Measurements from ENCODE around the gene KANSL1. TPM values are rescaled to one million over a fixed set of nuclear protein-coding genes. Genes with fewer than 3 reads are reported as not detected.

KANSL1 gene
- total RNA-seq, 2 experiments from 2014 or later = 54.4 to 55.3 TPM

DNA sequence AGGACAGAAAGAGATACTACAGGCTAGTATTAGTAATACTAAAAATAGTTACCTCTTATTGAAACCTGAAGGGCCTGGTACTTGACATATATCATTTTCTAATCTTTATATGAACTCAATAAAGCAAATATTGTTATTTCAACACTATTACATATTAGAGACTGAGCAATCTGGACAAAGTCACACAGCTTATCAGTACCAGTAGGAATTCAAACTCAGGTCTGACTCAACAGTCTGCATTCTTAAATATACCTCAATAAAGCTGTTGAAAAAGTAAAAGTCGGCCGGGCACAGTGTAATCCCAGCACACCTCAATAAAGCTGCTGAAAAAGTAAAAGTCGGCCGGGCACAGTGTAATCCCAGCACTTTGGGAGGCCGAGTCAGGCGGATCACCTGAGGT is 67.4 kb downstream of the KANSL1 start:
- no peaks in the 10 kb centered on the region for H3K27me3 Mint-ChIP-seq
- no peak overlapping the region for H3K4me3 Mint-ChIP-seq
- ChIA-PET CTCF (interaction anchor here (1.3 to 1.6 kb wide), 3 partner anchors 17 to 87 kb away, joined by 4 to 6 read pairs (median 4); no protein-coding TSS in a partner anchor), POLR2A (interaction anchor here (1.2 kb wide), 1 partner anchor 55 kb away, joined by 3 read pairs; no protein-coding TSS in a partner anchor)
- intact Hi-C loops (cut with micrococcal nuclease) = no loop called here
- no peaks in the 10 kb centered on the region for H3K9me3 Mint-ChIP-seq
- H3K4me1 Mint-ChIP-seq (ENCODE audit: low read depth) = peaks cover 82% of the 10 kb centered on the region
- ATAC-seq = no peak
- H3K36me3 Mint-ChIP-seq (ENCODE audit: low read depth) = peaks cover 31% of the 10 kb centered on the region
- TF ChIP-seq, protein P1, sequence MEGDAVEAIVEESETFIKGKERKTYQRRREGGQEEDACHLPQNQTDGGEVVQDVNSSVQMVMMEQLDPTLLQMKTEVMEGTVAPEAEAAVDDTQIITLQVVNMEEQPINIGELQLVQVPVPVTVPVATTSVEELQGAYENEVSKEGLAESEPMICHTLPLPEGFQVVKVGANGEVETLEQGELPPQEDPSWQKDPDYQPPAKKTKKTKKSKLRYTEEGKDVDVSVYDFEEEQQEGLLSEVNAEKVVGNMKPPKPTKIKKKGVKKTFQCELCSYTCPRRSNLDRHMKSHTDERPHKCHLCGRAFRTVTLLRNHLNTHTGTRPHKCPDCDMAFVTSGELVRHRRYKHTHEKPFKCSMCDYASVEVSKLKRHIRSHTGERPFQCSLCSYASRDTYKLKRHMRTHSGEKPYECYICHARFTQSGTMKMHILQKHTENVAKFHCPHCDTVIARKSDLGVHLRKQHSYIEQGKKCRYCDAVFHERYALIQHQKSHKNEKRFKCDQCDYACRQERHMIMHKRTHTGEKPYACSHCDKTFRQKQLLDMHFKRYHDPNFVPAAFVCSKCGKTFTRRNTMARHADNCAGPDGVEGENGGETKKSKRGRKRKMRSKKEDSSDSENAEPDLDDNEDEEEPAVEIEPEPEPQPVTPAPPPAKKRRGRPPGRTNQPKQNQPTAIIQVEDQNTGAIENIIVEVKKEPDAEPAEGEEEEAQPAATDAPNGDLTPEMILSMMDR (IDR thresholded peaks at IDR 0.05) = no peak
- DNase-seq = no peak
- H3K27ac Mint-ChIP-seq = no peak overlapping the region

DNA sequence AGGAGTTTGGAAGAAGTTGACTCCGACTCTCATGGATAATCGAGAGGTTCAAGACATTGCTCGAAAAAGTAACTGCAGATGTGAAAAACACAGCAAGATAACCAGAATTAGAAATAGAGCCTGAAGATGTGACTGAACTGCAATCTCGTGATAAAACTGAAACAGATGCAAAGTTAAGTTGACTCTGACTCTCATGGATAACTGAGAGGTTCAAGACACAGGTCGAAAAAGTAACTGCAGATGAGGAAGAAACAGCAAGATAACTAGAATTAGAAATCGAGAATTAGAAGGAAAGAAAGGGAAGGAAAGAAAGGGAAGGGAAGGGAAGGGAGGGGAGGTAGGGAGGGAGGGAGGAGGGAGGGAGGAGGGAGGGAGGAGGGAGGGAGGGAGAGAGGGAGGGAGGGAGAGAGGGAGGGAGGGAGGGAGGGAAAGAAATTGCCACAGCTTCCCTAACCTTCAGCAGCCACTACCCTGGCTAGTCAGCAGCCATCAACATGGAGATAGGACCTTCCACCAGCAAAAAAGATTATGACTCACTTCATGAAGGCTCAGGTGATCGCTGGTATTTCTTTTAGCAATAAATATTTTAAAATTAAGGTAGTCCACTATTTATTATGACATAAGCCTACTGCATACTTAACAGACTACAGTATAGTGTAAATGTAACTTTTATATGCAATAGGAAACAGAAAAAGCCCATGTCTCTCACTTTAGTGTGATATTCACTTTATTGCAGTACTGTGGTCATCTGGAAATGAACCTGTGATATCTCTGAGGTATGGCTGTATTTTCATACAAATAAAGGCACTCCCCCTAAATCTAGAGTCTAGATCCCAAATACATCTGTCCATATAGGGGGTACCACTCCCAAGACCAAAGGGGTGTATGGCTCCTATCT is 68.3 kb downstream of the KANSL1 start:
- H3K4me1 Mint-ChIP-seq (ENCODE audit: low read depth) = peaks cover 84% of the 10 kb centered on the region
- TF ChIP-seq, protein P1 (IDR thresholded peaks at IDR 0.05) = no peak
- no peak overlapping the region for H3K27ac Mint-ChIP-seq
- ChIA-PET CTCF (interaction anchor here (1.5 to 1.6 kb wide), 2 partner anchors 63 to 88 kb away, joined by 4 to 6 read pairs; no protein-coding TSS in a partner anchor), POLR2A (interaction anchor here (0.6 kb wide), 1 partner anchor 118 kb away, joined by 3 read pairs; no protein-coding TSS in a partner anchor)
- no peak overlapping the region for H3K4me3 Mint-ChIP-seq
- intact Hi-C loops (cut with micrococcal nuclease) = loop anchor here (5.0 kb wide), 2 partner anchors 38 to 52 kb away; no protein-coding TSS in a partner anchor
- H3K36me3 Mint-ChIP-seq (ENCODE audit: low read depth) = peaks cover 31% of the 10 kb centered on the region
- no peaks in the 10 kb centered on the region for H3K9me3 Mint-ChIP-seq
- no peaks in the 10 kb centered on the region for H3K27me3 Mint-ChIP-seq
- ATAC-seq (no peak), DNase-seq (no peak)

DNA sequence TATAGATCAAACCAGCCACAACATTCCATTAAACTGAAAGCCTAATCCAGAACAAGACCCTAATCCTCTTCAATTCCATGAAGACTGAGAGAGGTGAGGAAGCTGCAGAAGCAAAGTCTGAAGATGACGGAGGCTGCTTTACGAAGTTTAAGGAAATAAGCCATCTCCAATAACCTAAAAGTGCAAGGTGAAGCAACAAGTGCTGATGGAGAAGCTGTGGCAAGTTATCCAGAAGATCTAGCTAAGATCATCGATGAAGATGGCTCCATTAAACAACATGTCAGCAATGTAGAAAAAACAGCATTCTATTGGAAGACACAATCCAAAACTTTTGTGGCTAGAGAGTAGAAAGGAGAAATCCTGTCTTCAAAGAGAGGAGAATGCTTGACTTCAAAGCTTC is 69.6 kb downstream of the KANSL1 start:
- TF ChIP-seq, protein P1 (IDR thresholded peaks at IDR 0.05) = no peak
- peaks cover 83% of the 10 kb centered on the region for H3K4me1 Mint-ChIP-seq (ENCODE audit: low read depth)
- intact Hi-C loops (cut with micrococcal nuclease) = loop anchor here (2.0 to 5.0 kb wide), 3 partner anchors 23 to 54 kb away; no protein-coding TSS in a partner anchor
- peaks cover 33% of the 10 kb centered on the region for H3K36me3 Mint-ChIP-seq (ENCODE audit: low read depth)
- DNase-seq (no peak), ATAC-seq (no peak)
- POLR2A ChIA-PET = interaction anchor here (2.2 kb wide), 1 partner anchor 22 kb away, joined by 7 read pairs; no protein-coding TSS in a partner anchor
- CTCF ChIA-PET = interaction anchor here (1.2 to 1.9 kb wide), 6 partner anchors 10 to 64 kb away, joined by 4 to 7 read pairs (median 4); no protein-coding TSS in a partner anchor
- H3K4me3 Mint-ChIP-seq = no peak overlapping the region
- H3K27ac Mint-ChIP-seq = no peak overlapping the region
- H3K27me3 Mint-ChIP-seq = no peaks in the 10 kb centered on the region
- no peaks in the 10 kb centered on the region for H3K9me3 Mint-ChIP-seq

DNA sequence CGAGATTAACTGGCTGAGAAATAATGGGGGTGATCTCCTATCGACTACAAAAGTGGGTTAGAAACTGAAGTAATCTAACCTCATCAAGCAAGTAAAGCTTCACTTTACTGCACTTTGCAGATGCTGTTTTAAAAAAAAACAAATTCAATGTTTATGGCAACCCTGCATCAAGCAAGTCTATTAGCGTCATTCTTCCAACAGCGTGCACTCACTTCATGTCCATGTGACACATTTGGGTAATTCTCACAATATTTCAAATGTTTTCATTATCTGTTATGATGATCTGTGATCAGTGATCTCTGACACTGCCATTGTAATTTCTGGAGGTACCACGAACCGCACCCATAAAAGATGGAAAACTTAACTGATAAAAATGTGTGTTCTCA is 70.8 kb downstream of the KANSL1 start:
- ChIA-PET CTCF (interaction anchor here (0.6 to 3.1 kb wide), 5 partner anchors 13 to 90 kb away, joined by 3 to 10 read pairs (median 4); no protein-coding TSS in a partner anchor), POLR2A (interaction anchor here (1.0 to 2.2 kb wide), 2 partner anchors 23 to 65 kb away, joined by 3 to 7 read pairs; no protein-coding TSS in a partner anchor)
- no peak for DNase-seq
- peaks cover 81% of the 10 kb centered on the region for H3K4me1 Mint-ChIP-seq (ENCODE audit: low read depth)
- no peaks in the 10 kb centered on the region for H3K9me3 Mint-ChIP-seq
- intact Hi-C loops (cut with micrococcal nuclease) = loop anchor here (2.0 to 5.0 kb wide), 3 partner anchors 24 to 55 kb away; no protein-coding TSS in a partner anchor
- peak; percentile 21 for ATAC-seq
- peak overlapping the region; percentile 62 for H3K27ac Mint-ChIP-seq
- H3K36me3 Mint-ChIP-seq (ENCODE audit: low read depth) = peaks cover 23% of the 10 kb centered on the region
- TF ChIP-seq, protein P1 (IDR thresholded peaks at IDR 0.05) = no peak
- H3K27me3 Mint-ChIP-seq = no peaks in the 10 kb centered on the region
- peak overlapping the region; percentile 34 for H3K4me3 Mint-ChIP-seq
